Measurements from ENCODE around the gene FRAS1. TPM values are rescaled to one million over a fixed set of nuclear protein-coding genes. Genes with fewer than 3 reads are reported as not detected.

FRAS1 gene
- polyA plus RNA-seq, 2 of the 4 experiments (the other 2 are of a cell fraction), result 2.3 to 5.8 TPM

DNA sequence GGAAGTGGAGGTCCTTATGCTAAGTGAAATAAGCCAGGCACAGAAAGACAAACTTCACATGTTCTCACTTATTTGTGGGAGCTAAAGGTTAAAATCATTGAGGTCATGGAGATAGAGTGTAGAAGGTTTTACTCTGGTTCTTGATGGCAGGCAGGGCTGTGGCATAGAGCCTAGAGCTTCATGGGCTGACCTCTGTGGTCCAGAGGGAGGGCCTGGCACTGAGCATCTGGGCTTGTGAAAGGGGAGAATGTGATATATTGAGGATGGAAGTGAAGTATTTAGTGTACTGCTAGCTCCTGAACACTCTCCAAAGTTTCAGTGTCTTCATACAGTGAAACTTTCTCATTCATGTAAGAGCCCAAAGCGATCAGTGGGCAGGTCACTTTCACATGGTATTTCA lies 423.2 kb downstream of the FRAS1 start:
- DNase-seq (ENCODE audit: low read depth in 1 of 2, low spot score in 1 of 2) (no peak), FAIRE-seq (no peak), ATAC-seq (no peak)
- no peaks in the 10 kb centered on the region for H3K9me3 ChIP-seq
- TF ChIP-seq, protein P1, sequence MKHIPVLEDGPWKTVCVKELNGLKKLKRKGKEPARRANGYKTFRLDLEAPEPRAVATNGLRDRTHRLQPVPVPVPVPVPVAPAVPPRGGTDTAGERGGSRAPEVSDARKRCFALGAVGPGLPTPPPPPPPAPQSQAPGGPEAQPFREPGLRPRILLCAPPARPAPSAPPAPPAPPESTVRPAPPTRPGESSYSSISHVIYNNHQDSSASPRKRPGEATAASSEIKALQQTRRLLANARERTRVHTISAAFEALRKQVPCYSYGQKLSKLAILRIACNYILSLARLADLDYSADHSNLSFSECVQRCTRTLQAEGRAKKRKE (CRISPR knock-in tag; IDR thresholded peaks at IDR 0.05; ENCODE audit: low read depth), result no peak
- TF ChIP-seq NFE2L2 (conservative IDR thresholded peaks at IDR 0.05; ENCODE audit: low read length), result no peak
- no peak for TF ChIP-seq EP300 (IDR thresholded peaks at IDR 0.05)
- TF ChIP-seq ZC3H11A (IDR thresholded peaks at IDR 0.05), result no peak
- no peak for TF ChIP-seq RNF2 (IDR thresholded peaks at IDR 0.05; ENCODE audit: borderline replicate concordance, low read depth)
- no peak for TF ChIP-seq CEBPB (IDR thresholded peaks at IDR 0.05)
- TF ChIP-seq, protein P2, sequence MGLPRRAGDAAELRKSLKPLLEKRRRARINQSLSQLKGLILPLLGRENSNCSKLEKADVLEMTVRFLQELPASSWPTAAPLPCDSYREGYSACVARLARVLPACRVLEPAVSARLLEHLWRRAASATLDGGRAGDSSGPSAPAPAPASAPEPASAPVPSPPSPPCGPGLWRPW (IDR thresholded peaks at IDR 0.05), result no peak
- TF ChIP-seq RFX5 (IDR thresholded peaks at IDR 0.05), result no peak
- TF ChIP-seq, protein P3, sequence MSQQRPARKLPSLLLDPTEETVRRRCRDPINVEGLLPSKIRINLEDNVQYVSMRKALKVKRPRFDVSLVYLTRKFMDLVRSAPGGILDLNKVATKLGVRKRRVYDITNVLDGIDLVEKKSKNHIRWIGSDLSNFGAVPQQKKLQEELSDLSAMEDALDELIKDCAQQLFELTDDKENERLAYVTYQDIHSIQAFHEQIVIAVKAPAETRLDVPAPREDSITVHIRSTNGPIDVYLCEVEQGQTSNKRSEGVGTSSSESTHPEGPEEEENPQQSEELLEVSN (IDR thresholded peaks at IDR 0.05; ENCODE audit: borderline replicate concordance, low read depth), result no peak
- no peak for TF ChIP-seq GATA3 (IDR thresholded peaks at IDR 0.05; ENCODE audit: borderline replicate concordance)
- TF ChIP-seq, protein P4, sequence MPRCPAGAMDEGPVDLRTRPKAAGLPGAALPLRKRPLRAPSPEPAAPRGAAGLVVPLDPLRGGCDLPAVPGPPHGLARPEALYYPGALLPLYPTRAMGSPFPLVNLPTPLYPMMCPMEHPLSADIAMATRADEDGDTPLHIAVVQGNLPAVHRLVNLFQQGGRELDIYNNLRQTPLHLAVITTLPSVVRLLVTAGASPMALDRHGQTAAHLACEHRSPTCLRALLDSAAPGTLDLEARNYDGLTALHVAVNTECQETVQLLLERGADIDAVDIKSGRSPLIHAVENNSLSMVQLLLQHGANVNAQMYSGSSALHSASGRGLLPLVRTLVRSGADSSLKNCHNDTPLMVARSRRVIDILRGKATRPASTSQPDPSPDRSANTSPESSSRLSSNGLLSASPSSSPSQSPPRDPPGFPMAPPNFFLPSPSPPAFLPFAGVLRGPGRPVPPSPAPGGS (IDR thresholded peaks at IDR 0.05), result no peak
- no peak for TF ChIP-seq HOXA7 (CRISPR knock-in tag; IDR thresholded peaks at IDR 0.05)
- no peak for TF ChIP-seq CHD2 (IDR thresholded peaks at IDR 0.05; ENCODE audit: low read length, partially characterized antibody)
- no peak for TF ChIP-seq RARB (CRISPR knock-in tag; IDR thresholded peaks at IDR 0.05)
- no peak for TF ChIP-seq TP53 (CRISPR knock-in tag; IDR thresholded peaks at IDR 0.05)
- TF ChIP-seq, protein P5, sequence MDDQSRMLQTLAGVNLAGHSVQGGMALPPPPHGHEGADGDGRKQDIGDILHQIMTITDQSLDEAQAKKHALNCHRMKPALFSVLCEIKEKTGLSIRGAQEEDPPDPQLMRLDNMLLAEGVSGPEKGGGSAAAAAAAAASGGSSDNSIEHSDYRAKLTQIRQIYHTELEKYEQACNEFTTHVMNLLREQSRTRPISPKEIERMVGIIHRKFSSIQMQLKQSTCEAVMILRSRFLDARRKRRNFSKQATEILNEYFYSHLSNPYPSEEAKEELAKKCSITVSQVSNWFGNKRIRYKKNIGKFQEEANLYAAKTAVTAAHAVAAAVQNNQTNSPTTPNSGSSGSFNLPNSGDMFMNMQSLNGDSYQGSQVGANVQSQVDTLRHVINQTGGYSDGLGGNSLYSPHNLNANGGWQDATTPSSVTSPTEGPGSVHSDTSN (IDR thresholded peaks at IDR 0.05), result no peak
- no peak for TF ChIP-seq SREBF2 (IDR thresholded peaks at IDR 0.05)
- TF ChIP-seq KDM1A (IDR thresholded peaks at IDR 0.05; ENCODE audit: low read depth), result no peak
- TF ChIP-seq HOXB13 (CRISPR knock-in tag; IDR thresholded peaks at IDR 0.05; ENCODE audit: low read depth), result no peak
- 73% methylated on average over 1 of the region's 1 CpG for WGBS (ENCODE audit: missing lambda C conversion rate)
- CTCF ChIA-PET, result interaction anchor here (1.0 kb wide), 1 partner anchor 9 kb away, joined by 3 read pairs; no protein-coding TSS in a partner anchor
- H3K4me1 ChIP-seq, result no peaks in the 10 kb centered on the region
- no peak overlapping the region for H3K4me2 ChIP-seq
- POLR2A ChIA-PET, result no interaction called here
- H3K4me3 ChIP-seq, result no peak overlapping the region
- no peak overlapping the region for H3K27ac ChIP-seq

DNA sequence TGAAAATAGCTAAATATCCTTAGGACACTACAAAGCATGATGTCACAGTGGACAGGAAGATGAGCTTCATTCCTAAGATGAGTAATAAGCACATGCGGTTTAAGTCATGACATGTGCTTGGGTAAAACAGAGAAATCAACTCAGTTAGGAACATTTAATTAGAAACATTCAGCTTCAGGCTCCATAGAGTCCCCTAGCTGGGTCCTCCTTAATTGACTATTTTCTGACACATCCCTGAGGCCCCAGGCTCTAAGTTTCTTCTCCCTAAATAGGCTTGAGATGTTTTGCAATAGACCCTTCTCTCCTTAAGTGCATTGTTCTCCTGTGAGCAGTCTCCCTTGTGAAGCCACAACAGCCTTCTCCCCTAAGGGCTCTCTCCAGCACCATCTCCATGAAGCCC lies 424.1 kb downstream of the FRAS1 start:
- H3K9me3 ChIP-seq, result no peaks in the 10 kb centered on the region
- ChIA-PET POLR2A (no interaction called here), CTCF (interaction anchor here (1.0 kb wide), 1 partner anchor 10 kb away, joined by 3 read pairs; no protein-coding TSS in a partner anchor)
- ATAC-seq, result no peak
- WGBS (ENCODE audit: missing lambda C conversion rate), result 83% methylated on average over 1 of the region's 1 CpG
- no peak for DNase-seq (ENCODE audit: low read depth in 1 of 2, low spot score in 1 of 2)
- no peak overlapping the region for H3K27ac ChIP-seq
- no peak for FAIRE-seq
- no peak overlapping the region for H3K4me2 ChIP-seq
- TF ChIP-seq FOSB (CRISPR knock-in tag; IDR thresholded peaks at IDR 0.05) (no peak), SMC3 (IDR thresholded peaks at IDR 0.05) (no peak), RNF2 (IDR thresholded peaks at IDR 0.05; ENCODE audit: borderline replicate concordance, low read depth) (no peak), ZSCAN20 (CRISPR knock-in tag; IDR thresholded peaks at IDR 0.05) (no peak), TFCP2L1 (CRISPR knock-in tag; IDR thresholded peaks at IDR 0.05) (no peak)
- H3K4me3 ChIP-seq, result no peak overlapping the region
- H3K4me1 ChIP-seq, result no peaks in the 10 kb centered on the region
